H1 (cell line): ENCODE data around the gene MYLK.

Experiments
- CTCF ChIP-seq, 3 experiments: IDR thresholded peaks; 1 replicate in 2 of 3; 2 replicates in 1 of 3; pipeline versions ENCODE4 v1.5.1 to v1.6.1; 2011; ENCODE audit warnings: low read length in 3 of 3, mild to moderate bottlenecking in 3 of 3, inconsistent platforms in 2 of 3, low read depth in 1 of 3, moderate library complexity in 1 of 3; ENCODE audit not compliant: insufficient read depth in 1 of 3; ENCODE audit errors: control extremely low read depth in 1 of 3
- GTF2F1 ChIP-seq: IDR thresholded peaks from 2 replicates; pipeline ENCODE4 v1.6.1; 2012; ENCODE audit warnings: low read depth, low read length, improper control_type of control experiment, borderline replicate concordance
- SIN3A ChIP-seq, 2 experiments: IDR thresholded peaks in 1 of 2; conservative IDR thresholded peaks in 1 of 2; 2 replicates each; pipeline ENCODE4 v1.6.1; 2011 to 2012; ENCODE audit warnings: low read length in 2 of 2, improper control_type of control experiment in 1 of 2, low read depth in 1 of 2, mild to moderate bottlenecking in 1 of 2
- SP1 ChIP-seq: IDR thresholded peaks from 2 replicates; pipeline ENCODE4 v1.6.1; 2011; ENCODE audit warnings: low read depth, low read length
- TF ChIP-seq, protein P1 (sequence below): IDR thresholded peaks from 2 replicates; pipeline ENCODE4 v1.6.1; 2012; ENCODE audit warnings: inconsistent platforms

GRCh38 chr3:123804676-123805075 is 79.5 kb downstream of the MYLK start:
- TF ChIP-seq CTCF (IDR thresholded peaks at IDR 0.05; ENCODE audit: control extremely low read depth in 1 of 3, insufficient read depth in 1 of 3, low read depth in 1 of 3, low read length in 3 of 3) = no peak
- TF ChIP-seq, protein P1, sequence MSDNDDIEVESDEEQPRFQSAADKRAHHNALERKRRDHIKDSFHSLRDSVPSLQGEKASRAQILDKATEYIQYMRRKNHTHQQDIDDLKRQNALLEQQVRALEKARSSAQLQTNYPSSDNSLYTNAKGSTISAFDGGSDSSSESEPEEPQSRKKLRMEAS = no peak
- no peak for TF ChIP-seq SIN3A (conservative IDR thresholded peaks at IDR 0.05 in 1 of 2, IDR thresholded peaks at IDR 0.05 in 1 of 2; ENCODE audit: low read depth in 1 of 2, low read length in 2 of 2)
- TF ChIP-seq GTF2F1 = no peak
- TF ChIP-seq SP1 = no peak
